Tibial nerve (tissue), 4 donors: ENCODE results near the gene BMERB1. TPM values are rescaled to one million over a fixed set of nuclear protein-coding genes. Genes with fewer than 3 reads are reported as not detected.

Source experiments
- DNase-seq, 2 donors: peaks; one replicate each; pipeline ENCODE4 v3.0.0-alpha.2; 2019; ENCODE audit warnings: low spot score in 2 of 2
- H3K27ac ChIP-seq, 4 donors: fragments of 200-600 bp; sonication (generic) in 3 of 4; one replicate each; pipeline ENCODE4 v1.5.1; 2017 to 2019; ENCODE audit warnings: mild to moderate bottlenecking in 1 of 4
- H3K27me3 ChIP-seq, 2 donors: fragments of 200-600 bp; sonication (generic) in 1 of 2; one replicate each; pipeline versions ENCODE4 v1.5.1 to v1.6.0; 2017 to 2019
- H3K36me3 ChIP-seq, 3 donors: fragments of 200-600 bp; sonication (generic); one replicate each; pipeline ENCODE4 v1.5.1; 2018 to 2019
- H3K4me1 ChIP-seq, 4 donors: fragments of 200-600 bp; sonication (generic) in 3 of 4; one replicate each; pipeline ENCODE4 v1.5.1; 2017 to 2019
- H3K4me3 ChIP-seq, 4 donors: fragments of 200-600 bp; sonication (generic) in 3 of 4; one replicate each; pipeline ENCODE4 v1.5.1; 2017 to 2019; ENCODE audit warnings: mild to moderate bottlenecking in 1 of 4, moderate library complexity in 1 of 4
- H3K9me3 ChIP-seq, 4 donors: fragments of 200-600 bp; sonication (generic) in 3 of 4; one replicate each; pipeline ENCODE4 v1.5.1; 2017 to 2019
- EP300 ChIP-seq, 2 donors: sonication (generic); formaldehyde crosslinking; IDR thresholded peaks; one replicate each; pipeline ENCODE4 v1.6.1; 2017; ENCODE audit warnings: antibody characterized with exemption in 2 of 2, mild to moderate bottlenecking in 1 of 2
- POLR2A ChIP-seq, 2 donors: fragments of 450-650 bp; IDR thresholded peaks; one replicate each; pipeline ENCODE4 v1.6.1; 2017; ENCODE audit warnings: antibody characterized with exemption in 2 of 2, mild to moderate bottlenecking in 2 of 2, moderate library complexity in 2 of 2
- WGBS, 2 donors: methylation state at CpG; one replicate each; pipeline ENCODE4 v1.1.5; 2018; 5-methylcytosine and 5-hydroxymethylcytosine counted together
- total RNA-seq, 4 donors: library from RNA; depleted of rRNA; stranded (reverse); fragments of >200 nt; gene quantifications; one replicate each; pipeline ENCODE4 v1.1.0, GENCODE V29; 2016
- TF ChIP-seq, protein P1 (sequence below), 5 experiments: fragments of 200-600 bp in 3 of 5; fragments of 450-650 bp in 2 of 5; sonication (generic) in 3 of 5; IDR thresholded peaks; one replicate each; pipeline ENCODE4 v1.5.1; 2016 to 2019; ENCODE audit warnings: antibody characterized with exemption in 5 of 5, mild to moderate bottlenecking in 3 of 5, moderate library complexity in 2 of 5

The BMERB1 gene
- total RNA-seq, 4 donors from 2014 or later, result 42.9 to 85.9 (median 54.8) TPM

DNA sequence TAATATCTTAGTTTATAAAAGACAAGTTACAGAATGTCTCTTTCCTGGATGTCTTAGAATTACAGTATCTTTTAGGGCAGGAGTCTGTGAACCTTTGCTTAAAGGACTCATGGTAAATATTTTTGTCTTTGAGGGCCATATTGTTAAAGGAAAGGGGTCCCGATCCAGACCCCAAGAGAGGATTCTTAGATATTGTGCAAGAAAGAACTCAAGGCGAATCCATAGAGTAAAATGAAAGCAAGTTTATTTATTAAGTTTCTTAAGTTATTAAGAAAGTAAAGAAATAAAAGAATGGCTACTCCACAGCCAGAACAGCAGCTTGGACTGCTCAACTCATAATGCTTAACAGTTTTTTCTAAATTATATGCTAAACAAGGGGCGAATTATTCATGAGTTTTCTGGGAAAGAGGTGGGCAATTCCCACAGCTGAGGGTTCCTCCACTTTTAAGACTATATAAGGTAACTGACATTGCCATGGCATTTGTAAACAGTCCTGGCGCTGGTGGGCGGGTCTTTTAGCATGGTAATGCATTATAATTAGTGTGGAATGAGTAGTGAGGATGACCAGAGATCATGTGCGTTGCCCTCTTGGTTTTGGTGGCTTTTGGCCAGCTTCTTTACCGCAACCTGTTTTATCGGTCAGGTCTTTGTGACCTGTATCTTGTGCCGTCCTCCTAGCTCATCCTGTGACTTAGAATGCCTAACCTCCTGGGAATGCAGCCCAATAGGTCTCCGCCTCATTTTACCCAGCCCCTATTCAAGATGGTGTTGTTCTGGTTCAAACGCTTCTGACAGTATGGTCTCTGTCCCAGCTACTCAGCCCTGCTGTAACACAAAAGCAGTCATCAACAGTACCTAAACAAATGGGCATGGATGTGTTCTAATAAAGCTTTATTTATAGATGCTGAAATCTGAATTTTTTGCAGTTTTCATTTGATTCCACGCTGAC is 53.2 kb downstream of the BMERB1 start:
- Histone ChIP-seq H3K27me3 (no peaks in the 10 kb centered on the region), H3K36me3 (no peaks in the 10 kb centered on the region), H3K4me3 (no peak overlapping the region), H3K9me3 (no peaks in the 10 kb centered on the region), H3K27ac (no peak overlapping the region), H3K4me1 (peaks cover 0 to 16% (median 0%) of the 10 kb centered on the region in 4 donors)
- 93 to 94% methylated on average over 12 of the region's 12 CpGs for WGBS, 2 donors
- TF ChIP-seq EP300 (IDR thresholded peaks at IDR 0.05) (no peak), POLR2A (IDR thresholded peaks at IDR 0.05) (no peak)
- TF ChIP-seq, protein P1, sequence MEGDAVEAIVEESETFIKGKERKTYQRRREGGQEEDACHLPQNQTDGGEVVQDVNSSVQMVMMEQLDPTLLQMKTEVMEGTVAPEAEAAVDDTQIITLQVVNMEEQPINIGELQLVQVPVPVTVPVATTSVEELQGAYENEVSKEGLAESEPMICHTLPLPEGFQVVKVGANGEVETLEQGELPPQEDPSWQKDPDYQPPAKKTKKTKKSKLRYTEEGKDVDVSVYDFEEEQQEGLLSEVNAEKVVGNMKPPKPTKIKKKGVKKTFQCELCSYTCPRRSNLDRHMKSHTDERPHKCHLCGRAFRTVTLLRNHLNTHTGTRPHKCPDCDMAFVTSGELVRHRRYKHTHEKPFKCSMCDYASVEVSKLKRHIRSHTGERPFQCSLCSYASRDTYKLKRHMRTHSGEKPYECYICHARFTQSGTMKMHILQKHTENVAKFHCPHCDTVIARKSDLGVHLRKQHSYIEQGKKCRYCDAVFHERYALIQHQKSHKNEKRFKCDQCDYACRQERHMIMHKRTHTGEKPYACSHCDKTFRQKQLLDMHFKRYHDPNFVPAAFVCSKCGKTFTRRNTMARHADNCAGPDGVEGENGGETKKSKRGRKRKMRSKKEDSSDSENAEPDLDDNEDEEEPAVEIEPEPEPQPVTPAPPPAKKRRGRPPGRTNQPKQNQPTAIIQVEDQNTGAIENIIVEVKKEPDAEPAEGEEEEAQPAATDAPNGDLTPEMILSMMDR (IDR thresholded peaks at IDR 0.05), result no peak
- no peak for DNase-seq

DNA sequence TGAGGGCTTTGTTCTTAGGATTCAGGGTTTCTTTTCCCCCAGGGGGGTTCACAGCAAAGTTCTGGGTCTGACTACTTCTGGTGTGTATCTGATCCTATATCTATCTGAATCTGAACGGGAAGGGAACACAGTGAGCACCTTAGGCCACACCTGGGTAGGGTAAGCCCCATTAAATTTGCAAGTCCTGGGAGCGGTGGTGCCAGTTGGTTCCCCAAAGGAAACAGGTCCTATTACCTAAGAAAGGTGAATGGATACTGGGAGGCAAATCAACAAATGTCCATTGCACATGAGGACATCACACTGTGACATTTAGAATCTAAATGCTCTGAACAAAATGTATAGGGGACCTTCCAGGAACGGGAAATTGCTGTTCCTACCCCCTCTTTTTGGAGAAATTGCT is 54.6 kb downstream of the BMERB1 start:
- H3K27me3 ChIP-seq, result no peaks in the 10 kb centered on the region
- no peak for DNase-seq
- WGBS, 2 donors, result 76 to 87% methylated on average over 3 of the region's 3 CpGs
- no peaks in the 10 kb centered on the region for H3K9me3 ChIP-seq
- no peaks in the 10 kb centered on the region for H3K36me3 ChIP-seq
- no peak overlapping the region for H3K4me3 ChIP-seq
- peaks cover 0 to 26% (median 3%) of the 10 kb centered on the region in 4 donors for H3K4me1 ChIP-seq
- peak overlapping the region in 2 of 4 donors; percentile 65 to 73 for H3K27ac ChIP-seq
- TF ChIP-seq EP300 (IDR thresholded peaks at IDR 0.05), result no peak
- TF ChIP-seq POLR2A (IDR thresholded peaks at IDR 0.05), result no peak

DNA sequence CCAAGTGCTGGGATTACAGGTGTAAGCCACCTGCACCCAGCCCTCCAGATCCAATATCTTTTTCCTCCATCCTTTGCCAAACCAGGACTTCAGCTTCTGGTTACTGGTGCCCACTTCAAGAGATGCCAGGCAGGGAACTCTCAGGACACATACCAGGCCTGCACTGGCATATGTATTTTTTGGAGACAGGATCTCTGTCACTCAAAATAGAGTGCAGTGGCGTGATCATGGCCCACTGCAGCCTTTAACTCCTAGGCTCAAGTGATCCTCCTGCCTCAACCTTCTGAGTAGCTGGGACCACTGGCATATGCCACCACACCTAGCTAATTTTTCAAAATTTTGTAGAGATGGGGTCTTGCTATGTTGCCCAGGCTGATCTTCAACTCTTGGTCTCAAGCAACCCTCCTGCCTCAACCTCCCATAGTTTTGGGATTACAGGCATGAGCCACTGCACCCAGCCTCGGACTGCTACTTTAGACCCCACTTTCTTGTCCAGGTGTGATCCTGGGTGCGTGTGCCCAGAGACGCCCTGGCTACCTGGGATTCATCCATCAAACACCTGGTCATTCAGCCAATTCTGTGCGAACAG is 55.8 kb downstream of the BMERB1 start:
- DNase-seq, result no peak
- no peak for TF ChIP-seq EP300 (IDR thresholded peaks at IDR 0.05)
- no peak for TF ChIP-seq POLR2A (IDR thresholded peaks at IDR 0.05)
- TF ChIP-seq, protein P1 (IDR thresholded peaks at IDR 0.05), result no peak
- H3K27ac ChIP-seq, result peak overlapping the region in 3 of 4 donors; percentile 34 to 65 (median 56)
- H3K4me3 ChIP-seq, result no peak overlapping the region
- H3K27me3 ChIP-seq, result no peaks in the 10 kb centered on the region
- H3K9me3 ChIP-seq, result no peaks in the 10 kb centered on the region
- H3K4me1 ChIP-seq, result peaks cover 0 to 29% (median 3%) of the 10 kb centered on the region in 4 donors
- H3K36me3 ChIP-seq, result no peaks in the 10 kb centered on the region
- WGBS, 2 donors, result 92 to 99% methylated on average over 5 of the region's 5 CpGs

DNA sequence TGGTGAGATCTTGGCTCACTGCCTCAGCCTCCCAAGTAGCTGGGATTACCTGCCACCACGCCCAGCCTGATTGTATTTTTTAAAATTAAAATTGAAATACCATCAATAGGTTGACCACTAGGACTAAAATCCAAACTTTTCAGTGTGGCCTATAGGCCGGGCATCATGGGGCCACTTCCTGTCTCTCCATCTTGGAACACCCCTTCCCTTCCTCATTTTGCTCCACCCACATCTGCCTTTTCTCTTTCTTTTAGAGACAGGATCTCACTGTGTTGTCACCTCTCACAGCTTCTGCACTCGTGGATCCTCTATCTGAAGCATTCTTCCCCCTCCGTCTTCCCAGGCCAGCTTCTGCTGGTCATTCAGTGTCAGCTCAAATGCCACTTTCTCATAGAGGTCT is 57.0 kb downstream of the BMERB1 start:
- Histone ChIP-seq H3K4me3 (no peak overlapping the region), H3K4me1 (peaks cover 0 to 29% (median 3%) of the 10 kb centered on the region in 4 donors), H3K36me3 (no peaks in the 10 kb centered on the region), H3K9me3 (no peaks in the 10 kb centered on the region), H3K27me3 (no peaks in the 10 kb centered on the region), H3K27ac (no peak overlapping the region)
- WGBS, 2 donors, result 89 to 96% methylated on average over 4 of the region's 4 CpGs
- TF ChIP-seq EP300 (IDR thresholded peaks at IDR 0.05), result no peak
- TF ChIP-seq, protein P1 (IDR thresholded peaks at IDR 0.05), result no peak
- no peak for TF ChIP-seq POLR2A (IDR thresholded peaks at IDR 0.05)
- no peak for DNase-seq

DNA sequence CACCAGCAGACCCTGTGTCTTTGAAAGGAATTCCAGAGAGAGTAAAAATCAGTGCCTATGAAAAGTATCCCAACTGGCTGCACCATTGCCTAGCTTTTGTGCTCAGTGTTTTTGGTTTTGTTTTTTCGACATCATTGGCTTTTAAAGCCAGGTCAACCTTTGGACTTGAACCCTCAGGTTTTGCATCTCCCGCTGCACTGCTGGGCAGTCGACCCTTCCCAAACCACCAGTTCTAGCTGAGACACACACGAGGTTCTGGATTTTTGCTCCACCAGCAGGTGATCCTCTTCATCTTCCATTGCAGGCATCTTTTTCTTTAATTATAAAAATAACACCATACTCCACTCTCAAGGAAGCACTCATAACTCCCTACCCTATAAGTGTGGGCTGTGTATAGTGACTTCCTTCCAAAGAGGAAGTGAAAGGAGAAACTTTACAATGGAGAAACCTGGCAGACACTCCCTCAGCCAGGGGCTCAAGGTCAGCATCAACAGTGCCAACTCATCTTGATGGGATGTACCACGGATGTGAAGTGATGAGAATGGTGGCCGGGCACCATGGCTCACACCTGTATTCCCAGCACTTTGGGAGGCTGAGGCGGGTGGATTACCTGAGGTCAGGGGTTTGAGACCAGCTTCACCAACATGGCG is 57.8 kb downstream of the BMERB1 start:
- H3K27ac ChIP-seq, result peak overlapping the region in 1 of 4 donors; percentile 1

More for the DNA sequence above, 57.8 kb downstream of the BMERB1 start:
- Histone ChIP-seq H3K36me3 (no peaks in the 10 kb centered on the region), H3K4me3 (no peak overlapping the region), H3K4me1 (peaks cover 0 to 29% (median 3%) of the 10 kb centered on the region in 4 donors), H3K9me3 (no peaks in the 10 kb centered on the region), H3K27me3 (no peaks in the 10 kb centered on the region)
- WGBS, 2 donors, result 80% methylated on average over 8 of the region's 8 CpGs
- TF ChIP-seq, protein P1 (IDR thresholded peaks at IDR 0.05), result no peak
- TF ChIP-seq EP300 (IDR thresholded peaks at IDR 0.05) (no peak), POLR2A (IDR thresholded peaks at IDR 0.05) (no peak)
- DNase-seq, result no peak
